Hematopoietic multipotent progenitor cell treated with erythropoietin and hydrocortisone succinate and interleukin-3 and kit ligand, for 15 days (in vitro differentiated cells): ENCODE measurements around the gene FRMD4A.

Experiments used
- DNase-seq: peaks from one replicate; pipeline ENCODE4 v3.0.0-alpha.2; 2015; ENCODE audit warnings: low spot score

Gene FRMD4A

GRCh38 chr10:13816195-13816925, 514.4 kb downstream of the FRMD4A start:
- DNase-seq: no peak

- DNase-seq: no peak
These were observed 515.0 kb downstream of the FRMD4A start for GRCh38 chr10:13815756-13816155.

- DNase-seq: no peak
These were observed 517.2 kb downstream of the FRMD4A start for GRCh38 chr10:13813550-13813949.

- DNase-seq: no peak
These were observed 517.9 kb downstream of the FRMD4A start for GRCh38 chr10:13812804-13813203.

- no peak for DNase-seq
These were observed 520.2 kb downstream of the FRMD4A start for GRCh38 chr10:13810568-13810967.

- no peak for DNase-seq
These were observed 521.3 kb downstream of the FRMD4A start for GRCh38 chr10:13809427-13809826.

GRCh38 chr10:13808556-13809391, 522.0 kb downstream of the FRMD4A start:
- DNase-seq: no peak

- DNase-seq: no peak
These were observed 524.3 kb downstream of the FRMD4A start for GRCh38 chr10:13806419-13806818.

GRCh38 chr10:13803566-13804554, 526.9 kb downstream of the FRMD4A start:
- DNase-seq: no peak

GRCh38 chr10:13801907-13802288, 528.8 kb downstream of the FRMD4A start:
- DNase-seq: no peak

GRCh38 chr10:13801156-13801906, 529.4 kb downstream of the FRMD4A start:
- no peak for DNase-seq

GRCh38 chr10:13797164-13797563, 533.6 kb downstream of the FRMD4A start:
- no peak for DNase-seq

GRCh38 chr10:13795653-13796555, 534.8 kb downstream of the FRMD4A start:
- DNase-seq: no peak

GRCh38 chr10:13794992-13795612, 535.6 kb downstream of the FRMD4A start:
- no peak for DNase-seq

- DNase-seq: no peak
These were observed 538.7 kb downstream of the FRMD4A start for GRCh38 chr10:13792006-13792405.

GRCh38 chr10:13791483-13791882, 539.2 kb downstream of the FRMD4A start:
- DNase-seq: no peak

GRCh38 chr10:13790196-13790595, 540.5 kb downstream of the FRMD4A start:
- DNase-seq: no peak

GRCh38 chr10:13789448-13789829, 541.3 kb downstream of the FRMD4A start:
- no peak for DNase-seq

- no peak for DNase-seq
These were observed 541.8 kb downstream of the FRMD4A start for GRCh38 chr10:13788711-13789447.
